ENCODE data around the gene MAN1B1.

The MAN1B1 gene

GRCh38 chr9:137147793-137148160 lies 61.0 kb downstream of the MAN1B1 start:
- Histone ChIP-seq H3K9ac (ENCODE audit: low read length) (no peak overlapping the region), H3K79me2 (ENCODE audit: low read length) (no peaks in the 10 kb centered on the region), H2AFZ (ENCODE audit: low read length) (no peak overlapping the region), H3K9me3 (replicated peaks; ENCODE audit: insufficient read depth, low read length) (no peaks in the 10 kb centered on the region), H3F3A (ENCODE audit: insufficient read depth, low read length) (peaks cover 13% of the 10 kb centered on the region; the same call in 1 of the 2 replicates), H3K9me2 (replicated peaks; ENCODE audit: insufficient read depth, low read length) (no peaks in the 10 kb centered on the region), H3K4me2 (ENCODE audit: low read depth, low read length) (no peak overlapping the region), H4K20me1 (ENCODE audit: insufficient read depth, low read length) (no peaks in the 10 kb centered on the region), H3K4me3 (ENCODE audit: low read length) (no peak overlapping the region), H3K4me1 (ENCODE audit: low read length) (no peaks in the 10 kb centered on the region), H3K27me3 (replicated peaks; ENCODE audit: insufficient read depth, low read length) (peaks cover 28% of the 10 kb centered on the region), H3K36me3 (replicated peaks; ENCODE audit: insufficient read depth, low read length) (no peaks in the 10 kb centered on the region), H3K27ac (ENCODE audit: low read length) (no peak overlapping the region)
- TF ChIP-seq EZH2phosphoT487 (IDR thresholded peaks at IDR 0.05; ENCODE audit: low read length), result no peak
- TF ChIP-seq CTCF (IDR thresholded peaks at IDR 0.05; ENCODE audit: low read length), result no peak
- TF ChIP-seq EZH2 (optimal IDR thresholded peaks at IDR 0.05; ENCODE audit: low read depth, low read length), result no peak
- DNase-seq, result no peak

GRCh38 chr9:137148242-137148641 lies 61.5 kb downstream of the MAN1B1 start:
- Histone ChIP-seq H3K4me2 (ENCODE audit: low read depth, low read length) (no peak overlapping the region), H3K9ac (ENCODE audit: low read length) (no peak overlapping the region)

GRCh38 chr9:137148661-137149060 lies 61.9 kb downstream of the MAN1B1 start:
- Histone ChIP-seq H2AFZ (ENCODE audit: low read length) (no peak overlapping the region), H4K20me1 (ENCODE audit: insufficient read depth, low read length) (no peaks in the 10 kb centered on the region), H3K79me2 (ENCODE audit: low read length) (no peaks in the 10 kb centered on the region), H3K27ac (ENCODE audit: low read length) (no peak overlapping the region), H3K9me2 (replicated peaks; ENCODE audit: insufficient read depth, low read length) (no peaks in the 10 kb centered on the region), H3K4me1 (ENCODE audit: low read length) (no peaks in the 10 kb centered on the region), H3K36me3 (replicated peaks; ENCODE audit: insufficient read depth, low read length) (no peaks in the 10 kb centered on the region), H3F3A (ENCODE audit: insufficient read depth, low read length) (peaks cover 13% of the 10 kb centered on the region; the same call in 1 of the 2 replicates), H3K9me3 (replicated peaks; ENCODE audit: insufficient read depth, low read length) (no peaks in the 10 kb centered on the region), H3K9ac (ENCODE audit: low read length) (no peak overlapping the region), H3K27me3 (replicated peaks; ENCODE audit: insufficient read depth, low read length) (peaks cover 19% of the 10 kb centered on the region), H3K4me3 (ENCODE audit: low read length) (no peak overlapping the region), H3K4me2 (ENCODE audit: low read depth, low read length) (no peak overlapping the region)
- DNase-seq, result no peak
- TF ChIP-seq EZH2 (optimal IDR thresholded peaks at IDR 0.05; ENCODE audit: low read depth, low read length) (no peak), EZH2phosphoT487 (IDR thresholded peaks at IDR 0.05; ENCODE audit: low read length) (no peak), CTCF (IDR thresholded peaks at IDR 0.05; ENCODE audit: low read length) (no peak)

More at GRCh38 chr9:137148242-137148641, 61.5 kb downstream of the MAN1B1 start:
- no peaks in the 10 kb centered on the region for H3K4me1 ChIP-seq (ENCODE audit: low read length)
- H4K20me1 ChIP-seq (ENCODE audit: insufficient read depth, low read length), result no peaks in the 10 kb centered on the region
- H3K79me2 ChIP-seq (ENCODE audit: low read length), result no peaks in the 10 kb centered on the region
- no peaks in the 10 kb centered on the region for H3K36me3 ChIP-seq (replicated peaks; ENCODE audit: insufficient read depth, low read length)
- H3F3A ChIP-seq (ENCODE audit: insufficient read depth, low read length), result peaks cover 13% of the 10 kb centered on the region; the same call in 1 of the 2 replicates
- no peaks in the 10 kb centered on the region for H3K9me2 ChIP-seq (replicated peaks; ENCODE audit: insufficient read depth, low read length)
- peaks cover 23% of the 10 kb centered on the region for H3K27me3 ChIP-seq (replicated peaks; ENCODE audit: insufficient read depth, low read length)
- no peak overlapping the region for H3K4me3 ChIP-seq (ENCODE audit: low read length)
- TF ChIP-seq EZH2 (optimal IDR thresholded peaks at IDR 0.05; ENCODE audit: low read depth, low read length) (no peak), CTCF (IDR thresholded peaks at IDR 0.05; ENCODE audit: low read length) (no peak), EZH2phosphoT487 (IDR thresholded peaks at IDR 0.05; ENCODE audit: low read length) (no peak)
- no peak overlapping the region for H2AFZ ChIP-seq (ENCODE audit: low read length)
- H3K27ac ChIP-seq (ENCODE audit: low read length), result no peak overlapping the region
- H3K9me3 ChIP-seq (replicated peaks; ENCODE audit: insufficient read depth, low read length), result no peaks in the 10 kb centered on the region
- peak; percentile 3 for DNase-seq

All from MM.1S (cell line).